GM23338 (cell line): ENCODE results near the gene PDE1A. TPM values are rescaled to one million over a fixed set of nuclear protein-coding genes. Genes with fewer than 3 reads are reported as not detected.

Source experiments
- ATAC-seq: fragments of 200-7000 bp; cut with Tn5 transposase; 3 replicates; pipeline ENCODE4 v1.9.1; 2020
- DNase-seq: peaks from one replicate; pipeline ENCODE4 v3.0.0-alpha.2; 2015; ENCODE audit warnings: low spot score
- H2AFZ ChIP-seq: fragments of 200-600 bp; sonication (generic); 2 replicates; pipeline ENCODE4 v1.8.0; 2016; ENCODE audit warnings: antibody characterized with exemption, mild to moderate bottlenecking, moderate library complexity
- H3F3A ChIP-seq: fragments of 200-600 bp; sonication (generic); replicated peaks from 2 replicates; pipeline ENCODE4 v1.8.0; 2017; ENCODE audit warnings: antibody characterized with exemption, mixed run types, low read depth
- H3K27ac ChIP-seq: fragments of 200-600 bp; sonication (generic); 2 replicates; pipeline ENCODE4 v1.6.1; 2016; ENCODE audit warnings: low read depth
- H3K27me3 ChIP-seq: fragments of 200-600 bp; sonication (generic); 2 replicates; pipeline ENCODE4 v1.8.0; 2016; ENCODE audit warnings: mild to moderate bottlenecking, mixed run types, moderate library complexity; ENCODE audit not compliant: insufficient read depth
- H3K36me3 ChIP-seq: fragments of 200-600 bp; sonication (generic); 2 replicates; pipeline ENCODE4 v1.8.0; 2016; ENCODE audit warnings: mild to moderate bottlenecking; ENCODE audit not compliant: insufficient read depth
- H3K4me1 ChIP-seq: fragments of 200-600 bp; sonication (generic); 2 replicates; pipeline ENCODE4 v1.8.0; 2016; ENCODE audit warnings: mild to moderate bottlenecking, moderate library complexity; ENCODE audit not compliant: insufficient read depth
- H3K4me2 ChIP-seq: fragments of 200-600 bp; sonication (generic); 2 replicates; pipeline ENCODE4 v1.7.1; 2017; ENCODE audit warnings: mixed run types
- H3K4me3 ChIP-seq: fragments of 200-600 bp; sonication (generic); 2 replicates; pipeline ENCODE4 v1.6.1; 2016; ENCODE audit warnings: mixed run types
- H3K79me2 ChIP-seq: fragments of 200-600 bp; sonication (generic); replicated peaks from 2 replicates; pipeline ENCODE4 v1.8.0; 2017; ENCODE audit warnings: mild to moderate bottlenecking; ENCODE audit not compliant: insufficient read depth
- H3K9me2 ChIP-seq: fragments of 200-600 bp; sonication (generic); 2 replicates; pipeline ENCODE4 v1.8.0; 2017; ENCODE audit not compliant: insufficient read depth
- H4K20me1 ChIP-seq: fragments of 200-600 bp; sonication (generic); replicated peaks from 2 replicates; pipeline ENCODE4 v1.8.0; 2017; ENCODE audit warnings: mild to moderate bottlenecking; ENCODE audit not compliant: insufficient read depth
- H3K27ac Mint-ChIP-seq: 2 replicates; pipeline ENCODE4 v1.8.0; 2020; ENCODE audit warnings: inconsistent platforms, mild to moderate bottlenecking, moderate library complexity, mixed read lengths
- H3K27me3 Mint-ChIP-seq: 3 replicates; pipeline ENCODE4 v1.8.0; 2022; ENCODE audit warnings: low read depth, mild to moderate bottlenecking, moderate library complexity, mixed read lengths, inconsistent platforms; ENCODE audit not compliant: insufficient read depth, poor library complexity
- H3K36me3 Mint-ChIP-seq: 3 replicates; pipeline ENCODE4 v1.8.0; 2021; ENCODE audit warnings: low read depth, mild to moderate bottlenecking, inconsistent platforms, moderate library complexity, mixed read lengths
- H3K4me1 Mint-ChIP-seq: 3 replicates; pipeline ENCODE4 v1.8.0; 2020; ENCODE audit warnings: mild to moderate bottlenecking, inconsistent platforms, mixed read lengths
- H3K4me3 Mint-ChIP-seq: 3 replicates; pipeline ENCODE4 v1.8.0; 2021; ENCODE audit warnings: moderate library complexity, mild to moderate bottlenecking, inconsistent platforms, mixed read lengths
- H3K9me3 Mint-ChIP-seq: 3 replicates; pipeline ENCODE4 v1.8.0; 2020; ENCODE audit warnings: moderate library complexity, mild to moderate bottlenecking, inconsistent platforms, mixed read lengths
- CREB1 ChIP-seq: fragments of 250-450 bp; sonication (Bioruptor Pico); IDR thresholded peaks from 2 replicates; pipeline ENCODE4 v1.5.0; 2020; ENCODE audit warnings: low read depth, mild to moderate bottlenecking, moderate library complexity
- CTCF ChIP-seq, 2 experiments: fragments of 200-600 bp in 1 of 2; sonication (generic) in 1 of 2; conservative IDR thresholded peaks; 2 replicates each; pipeline versions ENCODE4 v1.5.1 to v1.6.1; 2016 to 2017; ENCODE audit warnings: antibody characterized with exemption in 2 of 2, low read depth in 2 of 2, mild to moderate bottlenecking in 2 of 2, moderate library complexity in 1 of 2
- ETS1 ChIP-seq: IDR thresholded peaks from 2 replicates; pipeline ENCODE4 v1.6.1; 2016; ENCODE audit warnings: antibody characterized with exemption
- EZH2 ChIP-seq: fragments of 200-600 bp; sonication (generic); IDR thresholded peaks from one replicate; pipeline ENCODE4 v1.8.0; 2017; ENCODE audit warnings: antibody characterized with exemption, mild to moderate bottlenecking, low read depth; ENCODE audit not compliant: unreplicated experiment
- EZH2phosphoT487 ChIP-seq: fragments of 200-600 bp; sonication (generic); IDR thresholded peaks from one replicate; pipeline ENCODE4 v1.8.1; 2018; ENCODE audit warnings: antibody characterized with exemption; ENCODE audit not compliant: unreplicated experiment
- JUNB ChIP-seq: IDR thresholded peaks from one replicate; pipeline ENCODE4 v1.6.1; 2016; ENCODE audit warnings: antibody characterized with exemption; ENCODE audit not compliant: unreplicated experiment
- NANOG ChIP-seq: IDR thresholded peaks from 2 replicates; pipeline ENCODE4 v1.6.1; 2016; ENCODE audit warnings: antibody characterized with exemption, borderline replicate concordance
- POLR2AphosphoS5 ChIP-seq: IDR thresholded peaks from 2 replicates; pipeline ENCODE4 v1.6.1; 2016; ENCODE audit warnings: antibody characterized with exemption, low read depth
- REST ChIP-seq: IDR thresholded peaks from one replicate; pipeline ENCODE4 v1.6.1; 2018; ENCODE audit warnings: antibody characterized with exemption; ENCODE audit not compliant: unreplicated experiment
- STAT1 ChIP-seq: IDR thresholded peaks from one replicate; pipeline ENCODE4 v1.6.1; 2016; ENCODE audit warnings: antibody characterized with exemption; ENCODE audit not compliant: unreplicated experiment
- ZNF114 ChIP-seq: fragments of 250-450 bp; sonication (Bioruptor Pico); IDR thresholded peaks from 2 replicates; pipeline ENCODE4 v1.5.0; 2020; ENCODE audit warnings: mild to moderate bottlenecking, moderate library complexity
- ZNF331 ChIP-seq: fragments of 250-450 bp; sonication (Bioruptor Pico); IDR thresholded peaks from 2 replicates; pipeline ENCODE4 v1.5.0; 2020; ENCODE audit warnings: low read depth, mild to moderate bottlenecking, moderate library complexity
- ZNF462 ChIP-seq: fragments of 250-450 bp; sonication (Bioruptor Pico); IDR thresholded peaks from 2 replicates; pipeline ENCODE4 v1.5.0; 2020; ENCODE audit warnings: mild to moderate bottlenecking, moderate library complexity
- polyA plus RNA-seq: library from polyadenylated mRNA; unstranded; fragments of >200 nt; fragmentation: Nextera tagmentation; extraction: Ambion mirVana; gene quantifications from 2 replicates; pipeline ENCODE4 v1.2.1, GENCODE V29; 2016
- total RNA-seq: library from RNA; depleted of rRNA; stranded (reverse); fragments of >200 nt; shearing (Covaris generic); gene quantifications from 2 replicates; pipeline ENCODE4 v1.2.3, GENCODE V29; 2014

PDE1A gene
- total and polyA plus RNA-seq, 2 experiments from 2014 or later = 0.28 to 0.31 TPM

- H3F3A ChIP-seq = no peaks in the 10 kb centered on the region
Observed at GRCh38 chr2:182165202-182165601, 261.6 kb downstream of the PDE1A start.

More at GRCh38 chr2:182165202-182165601, 261.6 kb downstream of the PDE1A start:
- Histone ChIP-seq H3K4me1 (no peaks in the 10 kb centered on the region), H3K4me3 (no peak overlapping the region), H2AFZ (no peak overlapping the region), H3K27me3 (no peaks in the 10 kb centered on the region), H3K27ac (no peak overlapping the region), H3K9me2 (peaks cover 8% of the 10 kb centered on the region; the same call in 1 of the 2 replicates), H3K36me3 (no peaks in the 10 kb centered on the region), H3K79me2 (no peaks in the 10 kb centered on the region), H3K4me2 (no peak overlapping the region), H4K20me1 (no peaks in the 10 kb centered on the region)
- H3K27ac Mint-ChIP-seq = no peak overlapping the region
- no peaks in the 10 kb centered on the region for H3K9me3 Mint-ChIP-seq
- DNase-seq (no peak), ATAC-seq (no peak)
- no peaks in the 10 kb centered on the region for H3K36me3 Mint-ChIP-seq
- H3K4me3 Mint-ChIP-seq = no peak overlapping the region
- TF ChIP-seq REST = no peak
- no peak for TF ChIP-seq ZNF114 (CRISPR knock-in tag)
- TF ChIP-seq CTCF (conservative IDR thresholded peaks at IDR 0.05; ENCODE audit: low read depth in 2 of 2) = no peak
- TF ChIP-seq EZH2 = no peak
- TF ChIP-seq ETS1 = no peak
- TF ChIP-seq ZNF462 = no peak
- no peak for TF ChIP-seq JUNB
- no peak for TF ChIP-seq NANOG
- no peak for TF ChIP-seq STAT1
- TF ChIP-seq POLR2AphosphoS5 = no peak
- TF ChIP-seq EZH2phosphoT487 = no peak
- TF ChIP-seq CREB1 (CRISPR knock-in tag) = no peak
- TF ChIP-seq ZNF331 (CRISPR knock-in tag) = no peak
- no peaks in the 10 kb centered on the region for H3K27me3 Mint-ChIP-seq
- H3K4me1 Mint-ChIP-seq = no peaks in the 10 kb centered on the region
